Fibroblast of the aortic adventitia (primary cell): ENCODE data around the gene CCHCR1. TPM values are rescaled to one million over a fixed set of nuclear protein-coding genes. Genes with fewer than 3 reads are reported as not detected.

Source experiments
- DNase-seq: peaks from one replicate; pipeline ENCODE4 v3.0.0-alpha.2; 2010; ENCODE audit warnings: low read depth
- H3K4me3 ChIP-seq: 2 replicates; pipeline ENCODE4 v1.5.1; 2011; ENCODE audit warnings: low read depth, mild to moderate bottlenecking, control low read depth, low read length, moderate library complexity
- CTCF ChIP-seq: IDR thresholded peaks from 2 replicates; pipeline ENCODE4 v1.5.1; 2011; ENCODE audit warnings: mild to moderate bottlenecking, low read length, control low read depth, inconsistent platforms; ENCODE audit not compliant: insufficient read depth
- total RNA-seq: library from RNA; depleted of rRNA; stranded (reverse); fragments of >200 nt; gene quantifications from 2 replicates; pipeline ENCODE4 v1.2.3, GENCODE V29; 2012; ENCODE audit warnings: low replicate concordance

The CCHCR1 gene
- total RNA-seq, 1 donor, result 21.1 TPM

- no peak for TF ChIP-seq CTCF
- H3K4me3 ChIP-seq, result no peak overlapping the region
- DNase-seq, result no peak
Observed at GRCh38 chr6:31132806-31133205, 24.8 kb downstream of the CCHCR1 start.

- no peak overlapping the region for H3K4me3 ChIP-seq
- DNase-seq, result no peak
- TF ChIP-seq CTCF, result no peak
Observed at GRCh38 chr6:31131595-31131994, 26.0 kb downstream of the CCHCR1 start.

- TF ChIP-seq CTCF, result no peak
- no peak overlapping the region for H3K4me3 ChIP-seq
- no peak for DNase-seq
Observed at GRCh38 chr6:31130751-31131150, 26.9 kb downstream of the CCHCR1 start.

- no peak for DNase-seq
- TF ChIP-seq CTCF, result no peak
- no peak overlapping the region for H3K4me3 ChIP-seq
Observed at GRCh38 chr6:31129130-31129529, 28.5 kb downstream of the CCHCR1 start.

- TF ChIP-seq CTCF, result peak; percentile 87
- DNase-seq, result peak; percentile 49
- H3K4me3 ChIP-seq, result no peak overlapping the region
Observed at GRCh38 chr6:31128093-31128676, 29.4 kb downstream of the CCHCR1 start.

GRCh38 chr6:31126396-31127175, 31.0 kb downstream of the CCHCR1 start:
- TF ChIP-seq CTCF, result no peak
- H3K4me3 ChIP-seq, result no peak overlapping the region
- DNase-seq, result no peak
